Glomerular endothelial cell (primary cell): Measurements from ENCODE around the gene GNG7. TPM values are rescaled to one million over a fixed set of nuclear protein-coding genes. Genes with fewer than 3 reads are reported as not detected.
"Not testable (repeated sequence)": the region's sequence is repeated elsewhere in the genome, so short reads cannot be mapped to it uniquely, and the experiment has no call there.

ENCODE experiments used
- DNase-seq: peaks from one replicate; pipeline ENCODE4 v3.0.0-alpha.2; 2011; ENCODE audit warnings: low read depth, low spot score; ENCODE audit errors: extremely low read depth
- total RNA-seq: library from RNA; depleted of rRNA; stranded (reverse); fragments of >200 nt; gene quantifications from 2 replicates; pipeline ENCODE4 v1.2.3, GENCODE V29; 2015

Gene GNG7
- total RNA-seq, 1 donor from 2014 or later = 1.3 TPM

DNA sequence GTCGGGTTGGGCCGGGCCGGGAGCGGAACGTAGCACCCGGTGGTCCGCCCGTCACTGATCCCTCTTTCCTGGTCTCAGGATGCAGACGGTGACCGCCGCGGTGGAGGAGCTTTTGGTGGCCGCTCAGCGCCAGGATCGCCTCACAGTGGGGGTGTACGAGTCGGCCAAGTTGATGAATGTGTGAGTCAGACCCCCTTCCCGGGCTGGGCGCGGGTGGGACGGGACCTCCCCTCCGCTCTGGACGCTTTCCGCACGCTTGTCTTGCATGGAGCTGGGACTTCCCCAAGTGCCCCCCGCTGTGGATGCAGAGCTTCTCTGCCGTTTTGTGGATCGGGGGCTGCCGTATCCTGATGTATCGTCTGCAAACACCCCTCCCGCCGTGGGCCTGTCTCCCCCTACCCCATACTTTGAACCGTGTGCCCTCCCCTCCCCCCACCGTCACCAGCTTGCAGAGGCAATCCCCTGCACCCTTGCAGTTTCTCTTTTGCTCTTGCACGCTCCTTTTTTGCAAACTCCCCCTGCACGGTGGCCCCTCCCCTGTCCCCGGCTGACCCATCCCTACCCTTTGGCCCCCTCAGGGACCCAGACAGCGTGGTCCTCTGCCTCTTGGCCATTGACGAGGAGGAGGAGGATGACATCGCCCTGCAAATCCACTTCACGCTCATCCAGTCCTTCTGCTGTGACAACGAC, 225.9 kb downstream of the GNG7 start:
- no peak for DNase-seq

DNA sequence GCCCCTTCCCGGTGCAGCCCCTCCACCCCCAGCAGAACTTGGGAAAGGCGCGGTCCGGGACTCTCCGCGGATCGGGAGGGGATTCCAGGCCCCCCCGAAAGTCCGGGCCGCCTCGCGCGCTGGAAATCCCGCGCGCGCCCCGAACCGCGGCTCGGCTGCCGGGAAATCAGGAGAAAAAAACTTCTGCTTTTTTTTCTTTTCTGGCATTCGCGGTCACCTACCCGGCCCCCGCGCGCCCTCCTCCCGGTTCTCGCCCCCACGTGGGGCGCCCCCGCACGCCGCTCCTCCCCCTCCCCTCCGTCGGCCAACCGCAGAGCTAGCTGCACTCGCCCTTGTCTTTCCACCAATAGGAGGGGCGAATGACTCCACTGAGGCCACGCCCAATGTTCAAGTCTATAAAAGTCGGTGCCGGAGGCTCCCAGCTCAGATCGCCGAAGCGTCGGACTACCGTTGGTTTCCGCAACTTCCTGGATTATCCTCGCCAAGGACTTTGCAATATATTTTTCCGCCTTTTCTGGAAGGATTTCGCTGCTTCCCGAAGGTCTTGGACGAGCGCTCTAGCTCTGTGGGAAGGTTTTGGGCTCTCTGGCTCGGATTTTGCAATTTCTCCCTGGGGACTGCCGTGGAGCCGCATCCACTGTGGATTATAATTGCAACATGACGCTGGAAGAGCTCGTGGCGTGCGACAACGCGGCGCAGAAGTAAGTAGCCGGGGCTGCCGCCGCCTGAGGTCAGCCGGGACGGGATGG, 226.6 kb downstream of the GNG7 start, which contains the start of gene GADD45B:
Gene GADD45B (plus strand): TSS at position 426 of the 749 bp plus-strand sequence. CDS start 232 bp downstream, at position 658.
- peak; percentile 86 for DNase-seq

DNA sequence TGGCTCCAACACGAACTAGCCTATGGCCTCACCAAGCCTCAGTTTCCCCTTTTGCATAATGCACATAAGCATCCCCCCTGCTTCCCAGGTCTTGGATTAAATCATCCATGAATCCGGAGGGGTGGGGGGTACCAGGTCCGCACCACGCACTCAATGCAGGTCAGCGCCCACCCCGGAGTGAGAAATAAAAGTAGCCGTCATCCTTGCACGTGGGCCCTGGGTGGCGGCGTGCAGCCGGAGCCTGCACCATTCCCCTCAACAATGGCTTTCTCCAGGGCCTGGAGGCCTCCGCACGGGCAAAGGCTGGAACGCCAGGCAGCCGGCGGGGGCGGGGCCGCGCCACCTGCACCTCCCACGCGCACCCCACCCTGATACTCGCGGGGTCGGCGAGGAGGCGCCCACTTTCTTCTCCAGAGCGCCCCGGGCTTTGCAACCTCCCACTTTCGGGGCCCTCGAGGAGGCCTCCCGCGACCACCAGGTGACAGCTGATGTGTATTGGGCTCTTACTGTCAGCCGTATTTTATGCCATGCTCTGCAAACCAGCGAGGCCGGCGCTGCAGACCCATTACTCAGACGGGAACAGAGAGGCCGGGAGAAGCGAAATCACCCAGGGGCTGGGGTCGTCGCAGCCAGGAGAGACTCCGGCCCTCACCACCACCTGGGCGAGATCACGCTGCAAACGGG, 227.3 kb downstream of the GNG7 start:
- no peak for DNase-seq

DNA sequence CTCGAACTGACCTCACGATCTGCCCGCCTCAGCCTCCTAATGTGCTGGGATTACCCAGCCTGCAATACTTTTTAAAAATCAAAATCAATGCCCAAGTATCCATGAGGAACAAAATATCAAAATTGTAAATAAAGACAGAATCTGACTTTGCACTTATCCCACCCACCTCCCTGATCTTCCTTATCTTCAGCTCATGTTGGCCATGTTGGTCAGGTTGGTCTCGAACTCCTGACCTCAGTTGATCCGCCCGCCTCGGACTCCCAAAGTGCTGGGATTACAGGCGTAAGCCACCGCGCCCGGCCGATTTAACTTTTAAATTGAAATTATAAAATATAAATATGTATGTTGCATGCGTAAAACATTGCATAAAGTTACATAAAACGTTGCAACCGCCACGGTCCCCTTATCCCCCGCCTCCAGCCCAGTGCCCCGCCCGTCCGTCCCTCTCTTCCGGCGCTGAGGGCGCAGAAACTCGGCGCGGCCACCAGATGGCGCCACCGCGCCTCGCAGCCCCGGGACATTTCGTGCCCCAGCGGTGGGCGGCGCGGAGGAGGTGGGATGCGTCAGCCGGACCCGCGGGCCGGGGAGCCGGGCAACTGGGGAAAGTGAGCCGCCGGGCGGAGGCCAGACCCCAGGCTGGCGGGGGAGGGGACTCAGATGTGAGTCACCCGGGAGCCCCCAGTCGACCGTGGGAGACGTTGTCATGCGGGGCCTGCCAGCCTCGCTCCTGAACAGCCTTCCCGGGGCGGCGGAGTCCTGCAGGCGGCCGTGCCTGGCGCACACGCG, 228.1 kb downstream of the GNG7 start:
- no peak for DNase-seq

DNA sequence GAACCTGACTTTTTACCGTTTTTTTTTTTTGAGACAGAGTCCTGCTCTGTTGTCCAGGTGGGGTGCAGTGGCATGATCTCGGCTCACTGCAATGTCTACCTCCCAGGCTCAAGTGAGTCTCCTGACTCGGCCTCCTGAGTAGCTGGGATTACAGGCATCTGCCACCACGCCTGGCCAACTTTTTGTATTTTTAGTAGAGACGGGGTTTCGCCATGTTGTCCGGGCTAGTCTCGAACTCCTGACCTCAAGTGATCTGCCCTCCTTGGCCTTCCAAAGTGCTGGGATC, 232.6 kb downstream of the GNG7 start:
- not testable (repeated sequence) for DNase-seq

DNA sequence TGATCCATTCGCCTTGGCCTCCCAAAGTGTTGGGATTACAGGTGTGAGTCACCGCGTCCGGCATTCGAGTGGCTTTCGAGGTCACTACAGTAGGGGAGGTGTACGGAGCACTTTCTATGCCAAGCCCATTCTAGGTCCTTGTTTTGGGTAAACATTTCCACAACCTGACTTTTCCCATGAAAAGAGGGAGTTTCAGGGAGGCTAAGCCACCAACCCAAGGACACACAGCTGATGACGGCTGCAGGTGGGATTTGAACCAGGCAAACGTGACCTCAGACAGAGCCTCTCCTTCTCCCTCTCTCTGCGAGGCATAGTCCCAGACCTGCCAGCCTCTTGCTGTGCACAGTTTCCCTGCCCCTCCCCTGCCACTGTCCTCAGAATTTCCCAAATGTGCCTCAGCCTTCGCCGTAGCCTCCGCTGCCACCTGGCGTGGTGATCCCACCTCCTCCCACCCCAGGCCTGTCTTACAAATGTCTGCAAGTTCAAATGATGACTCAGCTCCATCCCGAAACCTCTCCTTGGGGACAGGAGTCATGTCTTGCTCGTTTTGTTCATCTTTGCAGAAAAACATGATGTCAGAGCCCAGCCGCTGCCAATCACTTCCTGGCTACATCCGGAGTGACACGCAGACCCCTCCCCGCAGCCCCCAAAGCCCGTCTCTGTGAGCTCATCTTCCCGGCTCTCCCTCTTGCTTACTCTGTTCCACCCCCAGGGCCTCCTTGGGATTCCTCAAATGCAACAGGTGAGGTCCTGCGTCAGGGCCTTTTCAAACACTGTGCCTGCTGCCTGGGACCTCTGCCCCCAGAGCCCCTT, 233.2 kb downstream of the GNG7 start:
- no peak for DNase-seq

DNA sequence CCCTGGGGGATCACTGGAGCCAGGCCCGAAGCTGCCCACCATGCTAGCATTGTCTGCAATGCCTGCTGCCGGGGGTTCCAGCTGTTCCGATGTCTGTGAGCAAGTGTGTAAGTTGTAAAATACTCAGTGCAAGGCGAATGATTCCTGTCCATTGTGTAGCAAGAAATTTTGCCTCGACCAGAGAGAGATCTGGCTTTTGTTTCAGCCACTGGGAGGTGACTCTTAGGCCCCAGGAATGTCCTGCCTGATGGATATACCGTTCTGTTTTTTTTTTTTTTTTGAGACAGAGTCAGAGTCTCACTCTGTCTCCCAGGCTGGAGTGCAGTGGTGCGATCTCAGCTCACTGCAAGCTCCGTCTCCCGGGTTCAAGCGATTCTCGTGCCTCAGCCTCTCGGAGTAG, 233.9 kb downstream of the GNG7 start:
- no peak for DNase-seq

DNA sequence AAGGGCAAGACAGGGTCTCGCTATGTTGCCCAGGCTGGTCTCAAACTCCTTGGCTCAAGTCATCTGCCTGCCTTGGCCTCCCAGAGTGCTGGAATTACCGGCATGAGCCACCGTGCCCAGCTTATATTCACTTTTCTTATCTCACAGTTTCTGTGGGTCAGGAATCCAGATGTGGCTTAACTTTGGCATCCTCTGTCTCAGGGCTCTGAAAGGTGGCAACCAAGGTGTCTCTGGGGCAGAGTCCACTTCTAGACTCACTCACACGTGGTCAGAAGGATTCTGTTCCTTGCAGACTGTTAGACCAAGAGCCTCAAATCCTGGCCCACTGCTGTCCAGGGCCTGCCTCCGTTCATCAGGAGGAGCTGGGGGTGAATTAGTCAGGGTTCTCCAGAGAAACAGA, 238.1 kb downstream of the GNG7 start:
- no peak for DNase-seq

DNA sequence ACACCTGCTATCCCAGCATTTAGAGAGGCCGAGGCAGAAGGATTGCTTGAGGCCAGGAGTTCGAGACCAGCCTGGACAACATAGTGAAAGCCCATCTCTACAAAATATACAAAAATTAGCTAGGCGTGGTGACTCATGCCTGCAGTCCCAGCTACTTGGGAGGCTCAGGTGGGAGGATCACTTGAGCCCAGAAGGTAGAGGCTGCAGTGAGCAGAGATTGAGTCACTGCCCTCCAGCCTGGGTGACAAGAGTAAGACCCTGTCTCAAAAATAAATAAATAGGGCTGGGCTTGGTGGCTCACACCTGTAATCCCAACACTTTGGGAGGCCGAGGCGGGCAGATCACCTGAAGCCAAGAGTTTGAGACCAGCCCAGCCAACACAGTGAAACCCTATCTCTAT, 238.8 kb downstream of the GNG7 start:
- DNase-seq = not testable (repeated sequence)

DNA sequence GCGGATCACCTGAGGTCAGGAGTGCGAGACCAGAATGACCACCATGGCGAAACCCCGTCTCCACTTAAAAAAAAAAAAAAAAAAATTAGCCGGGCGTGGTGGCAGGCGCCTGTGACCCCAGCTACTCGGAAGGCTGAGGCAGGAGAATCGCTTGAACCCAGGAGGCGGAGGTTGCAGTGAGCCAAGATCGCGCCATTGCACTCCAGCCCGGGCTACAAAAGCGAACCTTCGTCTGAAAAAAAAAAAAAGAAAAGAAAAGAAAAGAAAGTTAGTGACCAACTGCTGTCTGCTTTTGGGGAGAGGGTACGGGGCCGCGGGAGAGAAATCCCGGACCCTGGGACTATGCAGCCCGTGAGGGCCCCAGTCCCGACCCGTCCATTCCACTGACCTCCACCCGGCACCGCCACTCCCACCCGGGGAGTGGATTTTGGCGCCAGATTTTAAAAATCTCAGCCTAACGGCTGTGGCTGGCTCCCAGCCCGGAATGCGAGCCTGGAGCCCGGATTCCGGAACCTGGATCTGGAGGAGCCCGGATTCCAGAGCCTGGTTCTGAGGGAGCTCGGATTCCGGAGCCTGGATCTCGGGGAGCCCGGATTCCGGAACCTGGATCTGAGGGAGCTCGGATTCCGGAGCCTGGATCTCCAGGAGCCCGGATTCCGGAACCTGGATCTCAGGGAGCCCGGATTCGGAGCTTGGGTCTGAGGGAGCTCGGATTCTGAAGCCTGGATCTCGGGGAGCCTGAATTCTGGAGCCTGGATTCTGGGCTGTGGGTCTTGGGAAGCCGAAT, 239.7 kb downstream of the GNG7 start:
- DNase-seq = peak; percentile 94

DNA sequence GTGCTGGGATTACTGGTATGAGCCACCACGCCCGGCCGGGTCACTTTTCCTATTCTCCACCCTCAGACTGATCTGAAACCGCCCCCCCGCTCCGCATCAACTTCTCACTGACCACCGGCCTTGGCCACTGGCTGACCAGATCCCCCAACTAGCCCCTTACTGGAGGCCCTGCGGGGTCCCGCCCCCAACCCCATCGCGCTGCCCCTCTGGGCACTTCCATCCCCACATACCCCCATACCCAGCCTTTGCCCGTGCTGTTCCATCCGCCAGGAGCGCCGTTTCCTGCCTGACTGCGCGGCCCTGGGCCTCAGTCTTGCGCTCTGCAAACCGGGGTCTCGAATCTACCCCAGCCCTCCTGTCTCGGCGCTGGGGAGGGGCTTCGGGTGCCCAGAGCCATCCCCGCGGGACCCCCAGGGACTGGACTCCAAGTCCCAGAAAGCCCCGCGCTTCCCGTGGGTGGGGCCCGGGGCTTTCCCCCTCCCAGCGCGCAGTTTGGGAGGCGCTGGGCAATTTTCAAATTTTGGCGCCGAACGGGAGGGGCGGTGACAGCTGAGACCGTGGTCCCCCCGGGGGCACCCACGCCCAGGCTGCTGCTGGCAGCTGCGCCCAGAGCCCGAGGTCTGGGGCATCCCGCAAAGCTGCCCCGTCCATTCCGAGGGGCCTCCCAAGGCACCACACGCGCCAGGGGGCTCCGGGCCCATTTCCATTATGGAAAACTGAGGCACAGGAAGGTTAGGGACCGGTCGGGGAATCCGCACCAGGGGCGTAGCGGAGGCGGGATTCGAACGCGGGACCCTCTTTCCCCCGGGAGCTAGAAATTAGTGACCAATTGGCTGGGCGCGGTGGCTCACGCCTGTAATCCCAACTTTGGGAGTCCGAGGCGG, 240.5 kb downstream of the GNG7 start:
- no peak for DNase-seq

Other genes starting within 250 kb of the GNG7 start
- 69.7 and 83.3 TPM in 2 replicates for gene LMNB2, start 245.7 kb downstream of the GNG7 start, total RNA-seq
- 48.5 and 90.1 TPM in 2 replicates for gene GADD45B, start 226.6 kb downstream of the GNG7 start, total RNA-seq
- 0.47 and 3.1 TPM in 2 replicates for gene DIRAS1, start 18.7 kb upstream of the GNG7 start, total RNA-seq
- 30.2 and 36.5 TPM in 2 replicates for gene SLC39A3, start 37.3 kb upstream of the GNG7 start, total RNA-seq
- gene SGTA, start 80.6 kb upstream of the GNG7 start, total RNA-seq = 75.1 and 80.2 TPM in 2 replicates
- 89.0 and 89.4 TPM in 2 replicates for gene THOP1, start 82.8 kb upstream of the GNG7 start, total RNA-seq
- gene ZNF554, start 117.2 kb upstream of the GNG7 start, total RNA-seq = 2.7 and 5.4 TPM in 2 replicates
- 5.8 and 9.1 TPM in 2 replicates for gene ZNF555, start 138.8 kb upstream of the GNG7 start, total RNA-seq
- not detected in 2 replicates for gene ZNF556, start 164.6 kb upstream of the GNG7 start, total RNA-seq
- gene ZNF57, start 198.2 kb upstream of the GNG7 start, total RNA-seq = 2.1 and 5.8 TPM in 2 replicates
- 2.7 and 3.4 TPM in 2 replicates for gene ZNF77, start 242.3 kb upstream of the GNG7 start, total RNA-seq